Measurements from ENCODE around the gene SETBP1. TPM values are rescaled to one million over a fixed set of nuclear protein-coding genes. Genes with fewer than 3 reads are reported as not detected.

The SETBP1 gene
- total RNA-seq, 1 experiment from 2014 or later, result 0.05 TPM

DNA sequence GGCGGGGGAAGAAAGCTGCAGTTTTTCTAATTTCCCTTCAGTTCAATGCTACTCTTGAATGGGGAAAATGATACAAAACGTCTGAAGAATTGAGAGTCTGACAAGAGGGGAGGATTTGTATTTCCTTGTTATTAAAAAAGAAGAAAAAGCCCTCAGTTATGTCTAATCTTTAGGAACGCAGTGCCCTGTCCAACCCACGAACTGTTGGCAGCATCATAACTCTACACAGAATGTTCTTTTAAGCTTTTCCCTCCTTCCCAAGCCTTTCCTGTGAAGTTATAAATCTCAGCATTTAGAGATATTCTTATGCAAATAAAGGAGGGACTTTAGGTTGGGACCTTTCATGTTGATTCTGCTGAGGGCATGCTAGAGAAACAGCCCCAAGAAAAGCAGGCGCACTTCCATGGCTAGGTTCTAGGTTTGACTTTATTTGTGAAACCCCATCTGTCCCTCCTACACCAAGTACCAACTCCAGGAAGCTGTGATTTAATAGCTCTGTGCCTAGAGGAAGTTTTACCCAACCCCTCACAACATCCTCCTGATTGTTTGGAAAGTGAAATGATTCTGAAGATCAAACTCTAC is 288.6 kb downstream of the SETBP1 start:
- no peak for TF ChIP-seq POLR2AphosphoS5 (IDR thresholded peaks at IDR 0.05; ENCODE audit: low read depth, low read length)
- no peak for TF ChIP-seq SRF (IDR thresholded peaks at IDR 0.05; ENCODE audit: low read depth)
- no peak for TF ChIP-seq EGR1 (IDR thresholded peaks at IDR 0.05; ENCODE audit: low read depth)
- TF ChIP-seq, protein P1, sequence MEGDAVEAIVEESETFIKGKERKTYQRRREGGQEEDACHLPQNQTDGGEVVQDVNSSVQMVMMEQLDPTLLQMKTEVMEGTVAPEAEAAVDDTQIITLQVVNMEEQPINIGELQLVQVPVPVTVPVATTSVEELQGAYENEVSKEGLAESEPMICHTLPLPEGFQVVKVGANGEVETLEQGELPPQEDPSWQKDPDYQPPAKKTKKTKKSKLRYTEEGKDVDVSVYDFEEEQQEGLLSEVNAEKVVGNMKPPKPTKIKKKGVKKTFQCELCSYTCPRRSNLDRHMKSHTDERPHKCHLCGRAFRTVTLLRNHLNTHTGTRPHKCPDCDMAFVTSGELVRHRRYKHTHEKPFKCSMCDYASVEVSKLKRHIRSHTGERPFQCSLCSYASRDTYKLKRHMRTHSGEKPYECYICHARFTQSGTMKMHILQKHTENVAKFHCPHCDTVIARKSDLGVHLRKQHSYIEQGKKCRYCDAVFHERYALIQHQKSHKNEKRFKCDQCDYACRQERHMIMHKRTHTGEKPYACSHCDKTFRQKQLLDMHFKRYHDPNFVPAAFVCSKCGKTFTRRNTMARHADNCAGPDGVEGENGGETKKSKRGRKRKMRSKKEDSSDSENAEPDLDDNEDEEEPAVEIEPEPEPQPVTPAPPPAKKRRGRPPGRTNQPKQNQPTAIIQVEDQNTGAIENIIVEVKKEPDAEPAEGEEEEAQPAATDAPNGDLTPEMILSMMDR (IDR thresholded peaks at IDR 0.05 in 2 of 3, conservative IDR thresholded peaks at IDR 0.05 in 1 of 3; ENCODE audit: borderline replicate concordance in 1 of 3, insufficient read depth in 1 of 3, low read depth in 2 of 3, low read length in 2 of 3), result no peak
- no peak for TF ChIP-seq RAD21 (IDR thresholded peaks at IDR 0.05; ENCODE audit: low read depth)
- no peak for TF ChIP-seq EZH2 (IDR thresholded peaks at IDR 0.05)
- TF ChIP-seq, protein P2, sequence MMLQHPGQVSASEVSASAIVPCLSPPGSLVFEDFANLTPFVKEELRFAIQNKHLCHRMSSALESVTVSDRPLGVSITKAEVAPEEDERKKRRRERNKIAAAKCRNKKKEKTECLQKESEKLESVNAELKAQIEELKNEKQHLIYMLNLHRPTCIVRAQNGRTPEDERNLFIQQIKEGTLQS (IDR thresholded peaks at IDR 0.05), result no peak
- TF ChIP-seq EZH2phosphoT487 (IDR thresholded peaks at IDR 0.05; ENCODE audit: borderline replicate concordance), result no peak
- no peak for TF ChIP-seq FOSL1 (IDR thresholded peaks at IDR 0.05; ENCODE audit: low read depth)
- no peak for TF ChIP-seq YY1 (IDR thresholded peaks at IDR 0.05; ENCODE audit: extremely low read depth, insufficient replicate concordance, low read depth, low read length)
- no peak for TF ChIP-seq CBX3 (IDR thresholded peaks at IDR 0.05; ENCODE audit: low read depth)
- no peak for TF ChIP-seq ZNF274 (IDR thresholded peaks at IDR 0.05; ENCODE audit: low read depth, low read length)
- no peak for TF ChIP-seq JUND (IDR thresholded peaks at IDR 0.05)
- TF ChIP-seq, protein P3, sequence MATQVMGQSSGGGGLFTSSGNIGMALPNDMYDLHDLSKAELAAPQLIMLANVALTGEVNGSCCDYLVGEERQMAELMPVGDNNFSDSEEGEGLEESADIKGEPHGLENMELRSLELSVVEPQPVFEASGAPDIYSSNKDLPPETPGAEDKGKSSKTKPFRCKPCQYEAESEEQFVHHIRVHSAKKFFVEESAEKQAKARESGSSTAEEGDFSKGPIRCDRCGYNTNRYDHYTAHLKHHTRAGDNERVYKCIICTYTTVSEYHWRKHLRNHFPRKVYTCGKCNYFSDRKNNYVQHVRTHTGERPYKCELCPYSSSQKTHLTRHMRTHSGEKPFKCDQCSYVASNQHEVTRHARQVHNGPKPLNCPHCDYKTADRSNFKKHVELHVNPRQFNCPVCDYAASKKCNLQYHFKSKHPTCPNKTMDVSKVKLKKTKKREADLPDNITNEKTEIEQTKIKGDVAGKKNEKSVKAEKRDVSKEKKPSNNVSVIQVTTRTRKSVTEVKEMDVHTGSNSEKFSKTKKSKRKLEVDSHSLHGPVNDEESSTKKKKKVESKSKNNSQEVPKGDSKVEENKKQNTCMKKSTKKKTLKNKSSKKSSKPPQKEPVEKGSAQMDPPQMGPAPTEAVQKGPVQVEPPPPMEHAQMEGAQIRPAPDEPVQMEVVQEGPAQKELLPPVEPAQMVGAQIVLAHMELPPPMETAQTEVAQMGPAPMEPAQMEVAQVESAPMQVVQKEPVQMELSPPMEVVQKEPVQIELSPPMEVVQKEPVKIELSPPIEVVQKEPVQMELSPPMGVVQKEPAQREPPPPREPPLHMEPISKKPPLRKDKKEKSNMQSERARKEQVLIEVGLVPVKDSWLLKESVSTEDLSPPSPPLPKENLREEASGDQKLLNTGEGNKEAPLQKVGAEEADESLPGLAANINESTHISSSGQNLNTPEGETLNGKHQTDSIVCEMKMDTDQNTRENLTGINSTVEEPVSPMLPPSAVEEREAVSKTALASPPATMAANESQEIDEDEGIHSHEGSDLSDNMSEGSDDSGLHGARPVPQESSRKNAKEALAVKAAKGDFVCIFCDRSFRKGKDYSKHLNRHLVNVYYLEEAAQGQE (IDR thresholded peaks at IDR 0.05; ENCODE audit: low read depth), result no peak
- TF ChIP-seq, protein P4, sequence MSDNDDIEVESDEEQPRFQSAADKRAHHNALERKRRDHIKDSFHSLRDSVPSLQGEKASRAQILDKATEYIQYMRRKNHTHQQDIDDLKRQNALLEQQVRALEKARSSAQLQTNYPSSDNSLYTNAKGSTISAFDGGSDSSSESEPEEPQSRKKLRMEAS (IDR thresholded peaks at IDR 0.05), result no peak
- TF ChIP-seq TCF7L2 (IDR thresholded peaks at IDR 0.05; ENCODE audit: borderline replicate concordance, extremely low read depth, insufficient read depth, insufficient read length), result no peak
- Histone ChIP-seq H3K27ac (ENCODE audit: low read depth, low read length) (no peak overlapping the region), H3K4me2 (ENCODE audit: low read length) (no peak overlapping the region), H3K9me2 (ENCODE audit: insufficient read depth) (no peaks in the 10 kb centered on the region), H3K9me3 (ENCODE audit: control insufficient read depth in 1 of 2, insufficient read depth in 1 of 2, low read depth in 1 of 2, low read length in 2 of 2) (peaks cover 3 to 7% of the 10 kb centered on the region in 2 experiments; a peak in 2 of 4 replicates), H3K27me3 (ENCODE audit: insufficient read depth, low read length) (no peaks in the 10 kb centered on the region), H4K20me1 (ENCODE audit: insufficient read depth) (no peaks in the 10 kb centered on the region), H3K36me3 (ENCODE audit: control insufficient read depth in 1 of 2, insufficient read depth in 2 of 2, low read length in 2 of 2) (no peaks in the 10 kb centered on the region), H3K4me3 (replicated peaks in 1 of 2; ENCODE audit: low read depth in 1 of 2, low read length in 2 of 2) (no peak overlapping the region), H3K4me1 (ENCODE audit: control insufficient read depth in 1 of 2, insufficient read depth in 2 of 2, low read length in 2 of 2) (no peaks in the 10 kb centered on the region), H3K79me2 (ENCODE audit: insufficient read depth, low read length) (no peaks in the 10 kb centered on the region), H3K9ac (ENCODE audit: low read length) (no peak overlapping the region), H2AFZ (ENCODE audit: low read depth, low read length, poor library complexity, severe bottlenecking) (no peak overlapping the region)
- ChIA-PET CTCF (no interaction called here), POLR2A (no interaction called here), RAD21 (ENCODE audit: low non-redundant PET in 1 of 2, low total read pairs in 2 of 2, uncharacterized antibody in 2 of 2, unreplicated experiment in 2 of 2) (no interaction called here)
- ATAC-seq (no peak), DNase-seq (ENCODE audit: low read depth, low spot score) (no peak)
- no TSS peak for BruUV-seq (replicated peaks)
- intact Hi-C loops (cut with micrococcal nuclease), result no loop called here
